Activated CD8-positive, alpha-beta T cell treated with anti-CD3 and anti-CD28 coated beads, Interleukin-2, amount 10 ng/mL, durations not matched to agents 7 days and 5 days (primary cell): ENCODE data around the gene NEUROG1. TPM values are rescaled to one million over a fixed set of nuclear protein-coding genes. Genes with fewer than 3 reads are reported as not detected.

Experiments
- total RNA-seq, 2 experiments: library from RNA; stranded (reverse); gene quantifications; one replicate each; pipeline ENCODE4 v1.2.3, GENCODE V29; 2021

NEUROG1 gene
- total RNA-seq, 2 experiments from 2014 or later, result not detected

Other genes with a start within 250 kb of the NEUROG1 start
- gene MACROH2A1, start 136.7 kb downstream of the NEUROG1 start, total RNA-seq, result 100 to 1,000 TPM; 328 to 332 TPM
- not detected for gene DCANP1, start 88.6 kb downstream of the NEUROG1 start, total RNA-seq
- not detected for gene TIFAB, start 83.6 kb downstream of the NEUROG1 start, total RNA-seq
- gene CXCL14, start 43.0 kb upstream of the NEUROG1 start, total RNA-seq, result not detected